ENCODE data around the gene CWC27.
"Not testable (repeated sequence)": the region's sequence is repeated elsewhere in the genome, so short reads cannot be mapped to it uniquely, and the experiment has no call there.

Gene CWC27

GRCh38 chr5:64807520-64807919 lies 38.8 kb downstream of the CWC27 start:
- H3K9me3 ChIP-seq (ENCODE audit: severe bottlenecking) = no peaks in the 10 kb centered on the region
- DNase-seq = no peak
- H3K27ac ChIP-seq = no peak overlapping the region
- H3K27me3 ChIP-seq (ENCODE audit: insufficient read depth, low read depth, severe bottlenecking) = no peaks in the 10 kb centered on the region
- TF ChIP-seq, protein P1, sequence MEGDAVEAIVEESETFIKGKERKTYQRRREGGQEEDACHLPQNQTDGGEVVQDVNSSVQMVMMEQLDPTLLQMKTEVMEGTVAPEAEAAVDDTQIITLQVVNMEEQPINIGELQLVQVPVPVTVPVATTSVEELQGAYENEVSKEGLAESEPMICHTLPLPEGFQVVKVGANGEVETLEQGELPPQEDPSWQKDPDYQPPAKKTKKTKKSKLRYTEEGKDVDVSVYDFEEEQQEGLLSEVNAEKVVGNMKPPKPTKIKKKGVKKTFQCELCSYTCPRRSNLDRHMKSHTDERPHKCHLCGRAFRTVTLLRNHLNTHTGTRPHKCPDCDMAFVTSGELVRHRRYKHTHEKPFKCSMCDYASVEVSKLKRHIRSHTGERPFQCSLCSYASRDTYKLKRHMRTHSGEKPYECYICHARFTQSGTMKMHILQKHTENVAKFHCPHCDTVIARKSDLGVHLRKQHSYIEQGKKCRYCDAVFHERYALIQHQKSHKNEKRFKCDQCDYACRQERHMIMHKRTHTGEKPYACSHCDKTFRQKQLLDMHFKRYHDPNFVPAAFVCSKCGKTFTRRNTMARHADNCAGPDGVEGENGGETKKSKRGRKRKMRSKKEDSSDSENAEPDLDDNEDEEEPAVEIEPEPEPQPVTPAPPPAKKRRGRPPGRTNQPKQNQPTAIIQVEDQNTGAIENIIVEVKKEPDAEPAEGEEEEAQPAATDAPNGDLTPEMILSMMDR (IDR thresholded peaks at IDR 0.05; ENCODE audit: low read depth, low read length) = no peak
- H3K4me3 ChIP-seq (ENCODE audit: low read depth, low read length) = no peak overlapping the region
- no peaks in the 10 kb centered on the region; the same call in none of the 2 replicates for H3K36me3 ChIP-seq

DNA sequence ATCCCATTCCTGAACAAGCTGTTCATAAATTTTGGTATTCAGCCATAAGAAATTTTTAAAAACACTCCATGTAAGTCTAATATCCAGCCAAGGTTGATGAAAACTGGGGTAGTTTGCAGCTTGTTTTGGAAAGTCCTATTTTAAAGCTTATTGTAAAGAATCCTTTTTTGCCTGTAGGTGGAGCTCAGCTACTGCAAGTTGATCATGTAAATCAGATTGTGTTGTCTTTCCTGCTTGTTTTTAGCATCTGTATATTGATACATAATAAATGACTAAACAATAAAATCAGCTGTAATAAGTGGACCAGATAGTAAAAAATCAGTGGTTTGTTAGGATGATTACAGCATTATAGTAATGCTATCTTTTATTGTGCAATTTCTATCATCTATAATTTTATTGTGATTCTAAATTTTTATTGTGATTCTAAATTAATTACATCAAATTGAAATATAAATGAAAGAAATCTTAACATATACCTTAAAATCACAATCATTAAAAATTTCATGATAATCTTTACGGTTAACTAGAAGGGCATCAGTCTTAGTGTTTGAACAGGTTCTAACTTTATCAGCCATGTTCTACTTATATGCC lies 42.4 kb downstream of the CWC27 start:
- no peak for DNase-seq
- Histone ChIP-seq H3K4me3 (ENCODE audit: low read depth, low read length) (no peak overlapping the region), H3K27me3 (ENCODE audit: insufficient read depth, low read depth, severe bottlenecking) (no peaks in the 10 kb centered on the region), H3K27ac (no peak overlapping the region), H3K36me3 (peaks cover 5% of the 10 kb centered on the region), H3K9me3 (ENCODE audit: severe bottlenecking) (no peaks in the 10 kb centered on the region)
- TF ChIP-seq, protein P1 (IDR thresholded peaks at IDR 0.05; ENCODE audit: low read depth, low read length) = peak; percentile 44; the same call in 1 of the 2 replicates

DNA sequence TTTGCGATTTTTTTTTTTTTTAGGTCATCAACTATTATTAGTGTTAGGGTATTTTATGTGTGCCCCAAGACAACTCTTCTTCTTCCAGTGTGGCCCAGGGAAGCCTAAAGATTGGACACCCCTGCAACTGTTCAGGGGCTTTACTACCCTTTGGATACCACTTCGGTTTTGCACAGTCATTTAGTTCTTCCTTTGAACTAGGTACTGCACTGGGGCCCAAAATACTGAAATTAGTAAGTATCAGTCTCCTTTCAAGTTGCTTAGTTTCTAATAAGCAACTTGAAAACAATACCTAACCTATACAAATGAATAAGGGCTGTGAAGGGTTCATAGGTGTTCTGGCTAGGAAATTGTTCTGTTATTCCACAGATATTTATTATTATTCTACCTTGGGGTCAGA lies 45.3 kb downstream of the CWC27 start:
- no peaks in the 10 kb centered on the region for H3K9me3 ChIP-seq (ENCODE audit: severe bottlenecking)
- DNase-seq = no peak
- TF ChIP-seq, protein P1 (IDR thresholded peaks at IDR 0.05; ENCODE audit: low read depth, low read length) = no peak
- no peaks in the 10 kb centered on the region for H3K27me3 ChIP-seq (ENCODE audit: insufficient read depth, low read depth, severe bottlenecking)
- no peak overlapping the region for H3K4me3 ChIP-seq (ENCODE audit: low read depth, low read length)
- H3K36me3 ChIP-seq = peaks cover 6% of the 10 kb centered on the region
- H3K27ac ChIP-seq = no peak overlapping the region

- TF ChIP-seq, protein P1 (IDR thresholded peaks at IDR 0.05; ENCODE audit: low read depth, low read length) = no peak
- no peak for DNase-seq
- no peak overlapping the region for H3K4me3 ChIP-seq (ENCODE audit: low read depth, low read length)
- no peaks in the 10 kb centered on the region for H3K9me3 ChIP-seq (ENCODE audit: severe bottlenecking)
- no peak overlapping the region for H3K27ac ChIP-seq
- no peaks in the 10 kb centered on the region for H3K27me3 ChIP-seq (ENCODE audit: insufficient read depth, low read depth, severe bottlenecking)
- peaks cover 6% of the 10 kb centered on the region; the same call in 1 of the 2 replicates for H3K36me3 ChIP-seq
Measured at GRCh38 chr5:64818245-64818644, 49.5 kb downstream of the CWC27 start.

GRCh38 chr5:64819345-64819744 lies 50.6 kb downstream of the CWC27 start:
- not testable (repeated sequence) for H3K36me3 ChIP-seq; H3K9me3 ChIP-seq (ENCODE audit: severe bottlenecking); H3K4me3 ChIP-seq (ENCODE audit: low read depth, low read length); H3K27me3 ChIP-seq (ENCODE audit: insufficient read depth, low read depth, severe bottlenecking); H3K27ac ChIP-seq; DNase-seq

DNA sequence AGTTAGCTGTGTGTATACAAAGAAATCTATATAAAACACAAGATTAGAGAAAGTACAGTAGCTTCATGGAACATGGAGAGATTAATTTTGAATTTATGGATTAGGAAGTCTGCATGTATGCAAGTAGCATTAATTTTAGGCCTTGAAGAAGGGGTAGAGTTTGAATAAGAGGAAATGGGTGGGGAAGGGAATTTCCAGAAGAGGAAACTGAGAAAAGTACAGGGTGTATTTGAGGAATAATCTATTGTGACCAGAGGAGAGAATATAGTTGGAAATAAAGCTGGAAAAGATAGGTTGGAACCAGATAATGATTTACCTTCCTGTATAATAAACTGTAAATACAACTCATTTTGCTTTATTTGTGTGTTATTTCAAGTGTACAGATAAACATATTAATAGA lies 53.6 kb downstream of the CWC27 start:
- Histone ChIP-seq H3K36me3 (no peaks in the 10 kb centered on the region), H3K4me3 (ENCODE audit: low read depth, low read length) (no peak overlapping the region), H3K27ac (no peak overlapping the region), H3K9me3 (ENCODE audit: severe bottlenecking) (no peaks in the 10 kb centered on the region), H3K27me3 (ENCODE audit: insufficient read depth, low read depth, severe bottlenecking) (no peaks in the 10 kb centered on the region)
- no peak for DNase-seq
- TF ChIP-seq, protein P1 (IDR thresholded peaks at IDR 0.05; ENCODE audit: low read depth, low read length) = no peak
